Smooth muscle cell of the coronary artery (primary cell): ENCODE measurements around the gene DYNC1I2. TPM values are rescaled to one million over a fixed set of nuclear protein-coding genes. Genes with fewer than 3 reads are reported as not detected.

Source experiments
- total RNA-seq: library from RNA; depleted of rRNA; stranded (reverse); fragments of >200 nt; gene quantifications from 2 replicates; pipeline ENCODE4 v1.2.3, GENCODE V29; 2014; ENCODE audit warnings: low replicate concordance

The DYNC1I2 gene
- total RNA-seq: 96.5 and 112 TPM in 2 replicates

DNA sequence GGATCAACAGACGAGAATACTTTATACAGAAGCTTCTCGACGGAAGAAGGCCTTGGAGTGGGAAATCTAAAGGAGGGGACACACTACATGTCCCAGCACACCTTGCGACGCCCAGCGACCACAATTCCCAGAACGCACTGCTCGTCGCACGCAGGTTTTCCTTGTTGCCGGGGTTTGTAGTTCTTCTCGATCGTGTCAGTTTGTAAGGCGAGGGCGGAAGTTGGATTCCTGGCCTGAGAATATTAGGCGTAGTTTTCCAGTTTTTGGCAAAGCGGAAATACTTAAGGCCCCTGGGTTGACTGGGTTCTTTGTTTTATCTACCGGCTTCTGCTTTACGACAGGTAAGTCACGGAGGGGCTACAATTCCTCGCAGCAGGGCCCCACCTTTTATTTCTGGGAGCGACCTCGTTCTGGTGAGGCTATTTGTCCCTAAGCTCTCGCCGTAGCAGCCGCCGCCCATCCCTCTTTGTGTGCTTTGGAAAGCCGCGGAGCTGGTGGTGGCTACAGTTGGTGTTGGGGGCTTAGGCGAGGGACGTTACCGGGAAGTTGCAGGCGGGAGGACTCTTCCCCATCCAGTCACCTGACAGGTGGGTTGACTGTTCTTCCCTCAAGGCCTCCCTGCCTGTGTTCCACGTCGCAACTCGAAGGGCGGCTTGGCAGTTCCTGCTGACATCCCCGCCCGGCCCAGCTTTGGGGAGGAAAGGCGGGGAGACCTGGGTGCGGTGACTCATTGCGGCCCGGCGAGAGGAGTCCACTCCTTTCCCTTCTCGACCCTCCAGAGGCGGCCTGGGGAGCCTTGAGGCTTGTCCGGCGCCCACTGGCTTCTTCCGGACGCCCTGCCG, at the start of gene DYNC1I2:
DYNC1I2 (plus strand) TSS at position 183 of the 842 bp plus-strand sequence. CDS start 2,687 bp downstream, outside the sequence.

Other genes starting within 250 kb of the DYNC1I2 start
- gene CYBRD1, start 165.0 kb upstream of the DYNC1I2 start, total RNA-seq: 132 and 521 TPM in 2 replicates
- gene SLC25A12, start 206.8 kb downstream of the DYNC1I2 start, total RNA-seq: 13.2 and 14.4 TPM in 2 replicates
- gene HAT1, start 235.0 kb downstream of the DYNC1I2 start, total RNA-seq: 20.8 and 31.3 TPM in 2 replicates